ENCODE data around the gene OBSCN.

Gene OBSCN

DNA sequence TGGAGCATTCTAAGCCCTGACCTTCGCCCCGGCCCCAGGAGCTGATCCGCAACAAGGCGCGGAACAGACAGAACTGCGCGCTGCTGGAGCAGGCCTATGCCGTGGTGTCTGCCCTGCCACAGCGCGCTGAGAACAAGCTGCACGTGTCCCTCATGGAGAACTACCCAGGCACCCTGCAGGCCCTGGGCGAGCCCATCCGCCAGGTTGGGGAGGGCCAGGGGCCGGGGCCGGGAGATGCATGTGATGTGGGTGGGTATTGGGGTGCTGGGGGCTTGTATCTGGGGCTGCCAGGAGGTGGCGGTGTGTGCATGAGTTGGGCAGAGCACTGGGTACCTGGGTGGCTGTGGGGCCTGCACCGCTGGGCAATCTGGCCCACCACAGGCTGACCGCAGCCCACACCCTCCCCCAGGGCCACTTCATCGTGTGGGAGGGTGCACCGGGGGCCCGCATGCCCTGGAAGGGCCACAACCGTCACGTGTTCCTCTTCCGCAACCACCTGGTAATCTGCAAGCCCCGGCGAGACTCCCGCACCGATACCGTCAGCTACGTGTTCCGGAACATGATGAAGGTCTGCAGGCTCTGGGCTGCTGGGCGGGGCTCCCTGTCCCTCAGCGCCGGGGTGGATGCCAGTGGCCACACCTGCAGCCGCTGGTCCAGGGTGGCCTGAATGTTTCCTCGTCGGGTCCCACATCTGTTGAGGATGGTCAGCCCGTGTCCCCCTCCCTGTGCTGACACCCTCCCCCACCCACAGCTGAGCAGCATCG, 133.0 kb downstream of the OBSCN start:
- no peak for DNase-seq (ENCODE audit: extremely low read depth, low read depth)
- no peak overlapping the region for H3K4me3 ChIP-seq (replicated peaks; ENCODE audit: low read depth, low read length)
- no peak for TF ChIP-seq CTCF (IDR thresholded peaks at IDR 0.05; ENCODE audit: low read depth, low read length, missing control alignments)

DNA sequence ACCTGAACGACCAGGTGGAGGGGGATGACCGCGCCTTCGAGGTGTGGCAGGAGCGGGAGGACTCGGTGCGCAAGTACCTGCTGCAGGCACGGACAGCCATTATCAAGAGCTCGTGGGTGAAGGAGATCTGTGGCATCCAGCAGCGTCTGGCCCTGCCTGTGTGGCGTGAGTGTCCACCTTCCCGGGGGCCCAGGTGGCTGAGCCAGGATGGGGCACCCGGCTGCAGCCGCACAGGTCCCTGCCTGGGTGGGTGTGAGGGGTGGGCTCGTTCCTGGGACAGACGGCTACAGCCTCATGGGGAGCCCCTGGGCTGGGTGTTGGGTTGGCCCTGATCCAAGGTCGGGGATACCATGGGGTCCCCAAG, 133.6 kb downstream of the OBSCN start:
- no peak for TF ChIP-seq CTCF (IDR thresholded peaks at IDR 0.05; ENCODE audit: low read depth, low read length, missing control alignments)
- no peak for DNase-seq (ENCODE audit: extremely low read depth, low read depth)
- no peak overlapping the region for H3K4me3 ChIP-seq (replicated peaks; ENCODE audit: low read depth, low read length)

DNA sequence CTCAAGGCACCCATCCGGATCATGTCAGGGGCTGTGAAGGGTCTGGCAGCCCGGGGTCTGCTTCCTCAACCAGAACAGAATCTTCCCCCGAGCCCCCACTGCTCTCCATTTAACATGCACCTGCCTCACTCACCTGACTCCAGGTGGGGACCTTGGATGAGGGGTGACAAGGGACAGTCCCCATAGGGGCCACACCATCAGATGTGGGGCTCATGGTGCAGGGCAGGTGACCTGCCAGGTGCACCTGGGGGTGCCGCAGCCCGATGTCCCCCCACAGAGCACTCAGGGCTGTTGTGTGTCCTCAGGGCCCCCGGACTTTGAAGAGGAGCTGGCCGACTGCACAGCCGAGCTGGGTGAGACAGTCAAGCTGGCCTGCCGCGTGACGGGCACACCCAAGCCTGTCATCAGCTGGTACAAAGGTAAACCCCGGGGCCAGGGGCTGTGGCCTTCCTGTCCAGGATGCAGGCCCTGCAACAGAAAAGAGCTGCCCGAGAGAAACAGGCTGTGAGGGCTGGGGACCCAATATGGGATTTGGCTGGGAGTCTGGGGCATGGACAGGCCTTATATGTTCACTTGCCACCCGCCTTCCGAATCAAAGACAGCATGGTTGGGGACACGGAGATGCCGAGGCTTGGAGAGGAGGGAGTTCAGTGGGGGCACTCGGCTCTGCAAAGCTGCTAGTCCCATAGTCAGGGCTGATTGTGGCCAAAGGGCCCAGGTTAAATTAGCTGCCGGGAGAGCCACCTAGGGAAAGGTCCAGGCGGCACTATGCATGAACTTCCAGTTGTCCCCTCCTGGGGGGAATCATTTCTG, 134.2 kb downstream of the OBSCN start:
- no peak for TF ChIP-seq CTCF (IDR thresholded peaks at IDR 0.05; ENCODE audit: low read depth, low read length, missing control alignments)
- H3K4me3 ChIP-seq (replicated peaks; ENCODE audit: low read depth, low read length): no peak overlapping the region
- no peak for DNase-seq (ENCODE audit: extremely low read depth, low read depth)

DNA sequence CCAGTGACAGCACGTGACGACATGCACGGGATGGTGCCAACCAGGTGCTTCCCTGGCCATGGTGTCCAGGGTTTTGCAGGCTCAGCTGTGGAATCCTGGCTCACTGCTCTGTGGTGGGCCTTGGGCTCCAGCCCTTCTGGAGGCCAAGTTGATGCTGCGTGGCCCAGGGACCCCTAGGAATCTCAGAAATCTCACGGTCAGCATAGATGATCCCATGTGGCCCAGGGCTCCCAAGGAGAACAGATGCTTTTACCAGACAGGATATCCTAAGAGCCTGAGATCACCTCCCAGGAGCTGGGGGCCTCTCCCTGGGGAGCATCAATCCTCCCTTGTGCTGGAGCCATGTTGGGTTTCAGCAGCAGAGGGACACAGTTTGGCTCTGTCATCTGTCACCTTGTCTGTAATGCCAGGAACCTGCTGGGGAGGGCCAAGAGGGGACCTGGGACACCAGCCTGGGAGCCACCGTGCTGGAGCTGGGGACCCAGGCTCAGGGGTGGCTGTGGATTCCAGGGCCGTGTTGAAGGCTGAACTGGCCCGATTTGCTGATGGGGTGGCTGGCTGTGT, 134.9 kb downstream of the OBSCN start:
- no peak for TF ChIP-seq CTCF (IDR thresholded peaks at IDR 0.05; ENCODE audit: low read depth, low read length, missing control alignments)
- DNase-seq (ENCODE audit: extremely low read depth, low read depth): no peak
- no peak overlapping the region for H3K4me3 ChIP-seq (replicated peaks; ENCODE audit: low read depth, low read length)

- DNase-seq (ENCODE audit: extremely low read depth, low read depth): no peak
- no peak overlapping the region for H3K4me3 ChIP-seq (replicated peaks; ENCODE audit: low read depth, low read length)
- no peak for TF ChIP-seq CTCF (IDR thresholded peaks at IDR 0.05; ENCODE audit: low read depth, low read length, missing control alignments)
These were observed 135.4 kb downstream of the OBSCN start for GRCh38 chr1:228343191-228343661.

DNA sequence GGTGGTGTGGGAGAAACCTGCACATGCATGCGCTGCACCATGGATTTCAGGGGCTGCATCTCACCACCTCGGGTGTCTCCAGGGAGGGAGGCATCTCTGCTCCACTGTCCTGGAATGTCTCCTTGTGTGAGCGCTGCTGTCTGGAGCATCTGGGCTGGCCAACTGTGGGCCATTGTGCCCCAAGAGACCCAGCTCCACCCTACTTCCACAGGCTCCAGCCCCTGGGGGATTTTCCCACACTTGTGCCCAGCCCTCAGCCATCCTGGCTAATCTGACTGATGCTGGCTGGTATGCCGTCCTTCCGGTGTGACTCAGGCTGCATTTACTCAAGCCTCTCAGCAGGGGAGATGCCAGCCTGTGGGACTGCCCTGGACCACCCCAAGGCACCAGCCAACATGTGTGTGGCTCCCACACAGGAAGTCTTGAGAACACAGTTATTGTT, 136.8 kb downstream of the OBSCN start:
- H3K4me3 ChIP-seq (replicated peaks; ENCODE audit: low read depth, low read length): no peak overlapping the region
- TF ChIP-seq CTCF (IDR thresholded peaks at IDR 0.05; ENCODE audit: low read depth, low read length, missing control alignments): no peak
- DNase-seq (ENCODE audit: extremely low read depth, low read depth): no peak

All from HFF-Myc (cell line).